MCF 10A (cell line): ENCODE results near the gene SLMAP. TPM values are rescaled to one million over a fixed set of nuclear protein-coding genes. Genes with fewer than 3 reads are reported as not detected.

ENCODE experiments used
- BruUV-seq: library from RNA; stranded (reverse); fragments of 400-500 nt; replicated peaks from 2 replicates; lab custom pipeline; 2021; lab: Mats Ljungman, UMichigan
- CTCF ChIA-PET: fragments of 300-600 bp; sonication (Branson Sonifier 250); formaldehyde crosslinking; extraction: SDS; loops from one replicate; lab custom pipeline; 2021; ENCODE audit warnings: antibody characterized with exemption, inconsistent platforms; lab: Yijun Ruan, JAX
- POLR2A ChIA-PET: fragments of 300-600, 350-650 bp; sonication (Branson Sonifier 250); formaldehyde crosslinking; extraction: SDS; loops from one replicate; lab custom pipeline; 2020; ENCODE audit warnings: antibody characterized with exemption, inconsistent platforms; lab: Yijun Ruan, JAX
- DNase-seq: peaks from one replicate; pipeline ENCODE4 v3.0.0-alpha.2; 2018; ENCODE audit not compliant: unreplicated experiment
- H3K27ac Mint-ChIP-seq: one replicate; pipeline ENCODE4 v1.8.0; 2022; ENCODE audit warnings: mild to moderate bottlenecking, low read depth, mixed read lengths; ENCODE audit not compliant: unreplicated experiment
- H3K27me3 Mint-ChIP-seq: one replicate; pipeline ENCODE4 v1.8.0; 2022; ENCODE audit warnings: mixed read lengths; ENCODE audit not compliant: insufficient read depth, unreplicated experiment
- H3K36me3 Mint-ChIP-seq: one replicate; pipeline ENCODE4 v1.8.0; 2022; ENCODE audit warnings: mild to moderate bottlenecking, moderate library complexity, mixed read lengths; ENCODE audit not compliant: insufficient read depth, unreplicated experiment
- H3K4me1 Mint-ChIP-seq: one replicate; pipeline ENCODE4 v1.8.0; 2022; ENCODE audit warnings: mixed read lengths; ENCODE audit not compliant: insufficient read depth, unreplicated experiment
- H3K4me3 Mint-ChIP-seq: one replicate; pipeline ENCODE4 v1.8.0; 2022; ENCODE audit warnings: mild to moderate bottlenecking, moderate library complexity, mixed read lengths; ENCODE audit not compliant: unreplicated experiment
- H3K9me3 Mint-ChIP-seq: one replicate; pipeline ENCODE4 v1.8.0; 2022; ENCODE audit warnings: mixed read lengths; ENCODE audit not compliant: unreplicated experiment
- intact Hi-C: fragments of 100-400 bp; cut with micrococcal nuclease; formaldehyde crosslinking; loops from 2 replicates; pipeline ENCODE4 v1.14.1; 2022
- total RNA-seq: library from RNA; stranded (reverse); gene quantifications from 2 replicates; pipeline ENCODE4 v1.2.3, GENCODE V29; 2022
- TF ChIP-seq, protein P1 (sequence below): fragments of 200-600 bp; IDR thresholded peaks from one replicate; pipeline ENCODE4 v1.8.0; 2022; ENCODE audit warnings: antibody characterized with exemption, mild to moderate bottlenecking; ENCODE audit not compliant: unreplicated experiment

SLMAP gene
- total RNA-seq, 1 experiment from 2014 or later = 77.9 TPM

DNA sequence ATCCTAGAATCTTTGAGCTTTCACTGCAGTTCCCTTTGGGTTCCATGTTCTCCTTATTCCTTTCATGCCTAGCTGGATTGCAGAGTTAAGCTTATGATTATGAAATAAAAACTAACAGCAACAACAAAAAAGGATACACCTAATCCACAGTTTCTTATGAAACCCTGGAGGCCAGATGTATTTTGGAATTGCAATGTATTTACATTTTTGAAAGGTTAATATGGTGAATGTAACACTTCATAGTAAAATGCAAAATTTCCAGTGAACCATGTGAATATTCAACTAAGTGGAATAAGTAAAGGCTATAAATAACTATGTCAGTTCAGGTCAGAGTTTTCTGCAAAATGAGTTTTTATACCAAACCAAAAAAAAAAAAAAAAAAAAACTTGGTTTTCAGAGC lies 186.3 kb downstream of the SLMAP start:
- CTCF ChIA-PET = interaction anchor here (0.6 to 0.8 kb wide), 2 partner anchors 65 to 133 kb away, joined by 4 read pairs; no protein-coding TSS in a partner anchor
- no TSS peak for BruUV-seq

GRCh38 chr3:57942872-57943283 lies 186.8 kb downstream of the SLMAP start:
- POLR2A ChIA-PET = interaction anchor here (1.0 kb wide), 1 partner anchor 30 kb away, joined by 3 read pairs; no protein-coding TSS in a partner anchor
- Mint-ChIP-seq H3K36me3 (peaks cover 31% of the 10 kb centered on the region), H3K9me3 (no peaks in the 10 kb centered on the region), H3K4me1 (peaks cover 16% of the 10 kb centered on the region), H3K4me3 (no peak overlapping the region), H3K27me3 (no peaks in the 10 kb centered on the region), H3K27ac (no peak overlapping the region)
- peak; percentile 36 for DNase-seq
- CTCF ChIA-PET = interaction anchor here (0.5 to 0.8 kb wide), 2 partner anchors 65 to 538 kb away, joined by 4 to 5 read pairs; no protein-coding TSS in a partner anchor
- no TSS peak for BruUV-seq
- intact Hi-C loops = no loop called here
- TF ChIP-seq, protein P1, sequence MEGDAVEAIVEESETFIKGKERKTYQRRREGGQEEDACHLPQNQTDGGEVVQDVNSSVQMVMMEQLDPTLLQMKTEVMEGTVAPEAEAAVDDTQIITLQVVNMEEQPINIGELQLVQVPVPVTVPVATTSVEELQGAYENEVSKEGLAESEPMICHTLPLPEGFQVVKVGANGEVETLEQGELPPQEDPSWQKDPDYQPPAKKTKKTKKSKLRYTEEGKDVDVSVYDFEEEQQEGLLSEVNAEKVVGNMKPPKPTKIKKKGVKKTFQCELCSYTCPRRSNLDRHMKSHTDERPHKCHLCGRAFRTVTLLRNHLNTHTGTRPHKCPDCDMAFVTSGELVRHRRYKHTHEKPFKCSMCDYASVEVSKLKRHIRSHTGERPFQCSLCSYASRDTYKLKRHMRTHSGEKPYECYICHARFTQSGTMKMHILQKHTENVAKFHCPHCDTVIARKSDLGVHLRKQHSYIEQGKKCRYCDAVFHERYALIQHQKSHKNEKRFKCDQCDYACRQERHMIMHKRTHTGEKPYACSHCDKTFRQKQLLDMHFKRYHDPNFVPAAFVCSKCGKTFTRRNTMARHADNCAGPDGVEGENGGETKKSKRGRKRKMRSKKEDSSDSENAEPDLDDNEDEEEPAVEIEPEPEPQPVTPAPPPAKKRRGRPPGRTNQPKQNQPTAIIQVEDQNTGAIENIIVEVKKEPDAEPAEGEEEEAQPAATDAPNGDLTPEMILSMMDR = no peak

More for the DNA sequence above, 186.3 kb downstream of the SLMAP start:
- no peak overlapping the region for H3K4me3 Mint-ChIP-seq
- H3K4me1 Mint-ChIP-seq = peaks cover 16% of the 10 kb centered on the region
- no peak for DNase-seq
- POLR2A ChIA-PET = interaction anchor here (1.0 kb wide), 1 partner anchor 30 kb away, joined by 3 read pairs; no protein-coding TSS in a partner anchor
- H3K36me3 Mint-ChIP-seq = peaks cover 31% of the 10 kb centered on the region
- H3K27me3 Mint-ChIP-seq = no peaks in the 10 kb centered on the region
- TF ChIP-seq, protein P1 = no peak
- intact Hi-C loops = no loop called here
- H3K27ac Mint-ChIP-seq = no peak overlapping the region
- H3K9me3 Mint-ChIP-seq = no peaks in the 10 kb centered on the region

- Mint-ChIP-seq H3K9me3 (no peaks in the 10 kb centered on the region), H3K27me3 (no peaks in the 10 kb centered on the region), H3K4me1 (peaks cover 16% of the 10 kb centered on the region), H3K4me3 (no peak overlapping the region), H3K27ac (no peak overlapping the region), H3K36me3 (peaks cover 30% of the 10 kb centered on the region)
- TF ChIP-seq, protein P1 = no peak
- ChIA-PET CTCF (interaction anchor here (0.5 kb wide), 1 partner anchor 537 kb away, joined by 5 read pairs; no protein-coding TSS in a partner anchor), POLR2A (interaction anchor here (0.8 to 1.0 kb wide), 2 partner anchors 31 to 237 kb away, joined by 3 read pairs; no protein-coding TSS in a partner anchor)
- intact Hi-C loops = no loop called here
- no peak for DNase-seq
- no TSS peak for BruUV-seq
These were observed 187.7 kb downstream of the SLMAP start for GRCh38 chr3:57943525-57944495.

DNA sequence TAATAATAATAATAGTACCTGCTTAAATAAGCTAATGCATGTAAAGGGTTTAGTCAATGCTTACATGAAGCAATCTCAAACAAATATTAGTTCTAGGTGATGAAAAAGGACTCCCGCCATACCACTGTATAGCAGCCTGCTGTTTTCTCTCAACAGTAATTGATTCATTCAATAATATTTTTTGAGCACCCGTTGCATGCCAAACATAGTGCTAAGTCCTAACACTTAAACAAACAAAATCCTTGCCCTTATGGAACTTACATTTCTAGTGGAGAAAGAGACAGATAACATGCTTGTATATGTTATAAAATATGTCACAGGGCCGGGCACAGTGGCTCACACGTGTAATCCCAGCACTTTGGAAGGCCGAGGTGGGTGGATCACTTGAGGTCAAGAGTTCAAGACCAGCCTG lies 190.9 kb downstream of the SLMAP start:
- H3K4me1 Mint-ChIP-seq = peaks cover 30% of the 10 kb centered on the region
- intact Hi-C loops = no loop called here
- ChIA-PET CTCF (interaction anchor here (0.6 kb wide), 1 partner anchor 359 kb away, joined by 3 read pairs; no protein-coding TSS in a partner anchor), POLR2A (interaction anchor here (0.5 kb wide), 1 partner anchor 242 kb away, joined by 4 read pairs; no protein-coding TSS in a partner anchor)
- H3K27me3 Mint-ChIP-seq = no peaks in the 10 kb centered on the region
- peaks cover 22% of the 10 kb centered on the region for H3K36me3 Mint-ChIP-seq
- no peak for DNase-seq
- H3K9me3 Mint-ChIP-seq = no peaks in the 10 kb centered on the region
- TF ChIP-seq, protein P1 = no peak
- H3K27ac Mint-ChIP-seq = no peak overlapping the region
- no TSS peak for BruUV-seq
- no peak overlapping the region for H3K4me3 Mint-ChIP-seq
